OCI-LY3 (cell line): ENCODE data around the gene HSPB8.

Experiments used
- CTCF ChIP-seq: fragments of 200-600, 300-600 bp; sonication (generic); IDR thresholded peaks from 2 replicates; pipeline ENCODE4 v1.5.1; 2014; ENCODE audit warnings: antibody characterized with exemption, low read length, low read depth
- EZH2phosphoT487 ChIP-seq: fragments of 200-600 bp; shearing (Covaris generic); IDR thresholded peaks from 2 replicates; pipeline ENCODE4 v1.6.1; 2018; ENCODE audit warnings: antibody characterized with exemption, mixed run types, low read depth

GRCh38 chr12:119179335-119180021, 747 bp downstream of the HSPB8 start:
- TF ChIP-seq CTCF (no peak), EZH2phosphoT487 (no peak)
